ENCODE data around the gene CFAP100.

GRCh38 chr3:126418661-126419131, 24.0 kb downstream of the CFAP100 start:
- TF ChIP-seq POLR2A (IDR thresholded peaks at IDR 0.05) (no peak), CTCF (IDR thresholded peaks at IDR 0.05) (no peak)
